ENCODE data around the gene KRTAP5-7. TPM values are rescaled to one million over a fixed set of nuclear protein-coding genes. Genes with fewer than 3 reads are reported as not detected.

The KRTAP5-7 gene
- total and polyA plus RNA-seq, 2 of the 13 experiments (the other 11 are each of a cell fraction or from before 2014, with no cell fraction given) = 0.54 TPM; not detected in 1

DNA sequence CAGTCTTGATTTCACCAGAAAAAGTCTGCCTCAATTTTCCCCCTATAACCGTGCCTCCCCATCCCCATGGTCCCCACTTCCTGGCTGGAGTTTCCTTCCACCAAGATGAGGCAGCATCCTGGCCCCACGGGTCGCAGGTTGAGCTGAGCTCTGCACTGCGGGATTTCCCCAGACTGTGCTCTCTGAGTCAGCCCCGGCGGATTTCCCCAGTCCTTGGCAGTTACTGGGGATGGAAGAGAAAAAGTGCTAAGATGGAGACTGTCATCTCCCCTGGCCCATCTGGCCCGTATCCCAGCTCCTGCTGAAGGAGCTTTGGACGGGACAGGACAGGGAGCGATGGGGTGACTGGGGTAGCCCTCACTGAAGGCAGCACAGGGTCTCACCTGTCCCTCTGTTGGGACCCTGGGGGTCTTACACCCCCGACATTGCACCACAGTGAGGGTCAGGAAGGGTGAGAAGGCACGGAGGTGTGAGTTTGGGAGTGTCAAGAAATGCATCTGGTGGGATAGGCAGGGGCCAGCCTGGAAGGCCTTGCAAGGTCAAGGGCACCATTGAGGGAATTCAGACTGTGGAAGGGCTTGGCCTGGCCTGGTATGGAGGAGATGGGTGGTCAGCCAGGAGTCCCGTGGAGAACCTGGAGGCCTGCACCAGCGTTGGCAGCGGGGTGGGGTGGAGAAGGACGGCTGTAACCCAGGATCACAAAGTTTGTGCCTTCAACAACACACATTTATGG is 37.6 kb upstream of the KRTAP5-7 start:
- in situ Hi-C loops (cut with HindIII; ENCODE audit: extremely low pct_ligation_motif_present, low pct_unique_long_range_greater_than_20kb) = no loop called here
- Histone ChIP-seq H3K27ac (ENCODE audit: extremely low read length, insufficient read depth, low read length) (no peak overlapping the region), H3K4me2 (ENCODE audit: low read depth, low read length) (no peak overlapping the region), H3K79me2 (ENCODE audit: insufficient read depth, low read length) (no peaks in the 10 kb centered on the region), H3K9ac (ENCODE audit: insufficient read depth, low read depth, low read length) (no peak overlapping the region), H3K27me3 (ENCODE audit: control insufficient read depth in 1 of 2, insufficient read depth in 2 of 2, low read length in 2 of 2) (no peaks in the 10 kb centered on the region), H4K20me1 (ENCODE audit: insufficient read depth, low read length) (no peaks in the 10 kb centered on the region), H3K4me3 (replicated peaks in 1 of 3; ENCODE audit: insufficient read depth in 1 of 3, low read depth in 2 of 3, low read length in 3 of 3) (no peak overlapping the region), H3K4me1 (ENCODE audit: insufficient read depth, low read length) (no peaks in the 10 kb centered on the region), H2AFZ (ENCODE audit: low read length) (no peak overlapping the region), H3K36me3 (replicated peaks in 1 of 2; ENCODE audit: control insufficient read depth in 1 of 2, insufficient read depth in 2 of 2, low read length in 2 of 2) (peaks cover 8 to 36% of the 10 kb centered on the region in 2 experiments), H3K9me3 (ENCODE audit: low read length) (no peaks in the 10 kb centered on the region)
- WGBS (ENCODE audit: low lambda C conversion rate) = 95% methylated on average over 14 of the region's 15 CpGs
- DNase-seq (ENCODE audit: low spot score) (no peak), FAIRE-seq (no peak), ATAC-seq (no peak)
- ChIA-PET POLR2A (no interaction called here), CTCF (ENCODE audit: low intra/inter-chr PET ratio, low total read pairs) (no interaction called here)
- no TSS peak for BruUV-seq (replicated peaks)
- TF ChIP-seq, protein P1, sequence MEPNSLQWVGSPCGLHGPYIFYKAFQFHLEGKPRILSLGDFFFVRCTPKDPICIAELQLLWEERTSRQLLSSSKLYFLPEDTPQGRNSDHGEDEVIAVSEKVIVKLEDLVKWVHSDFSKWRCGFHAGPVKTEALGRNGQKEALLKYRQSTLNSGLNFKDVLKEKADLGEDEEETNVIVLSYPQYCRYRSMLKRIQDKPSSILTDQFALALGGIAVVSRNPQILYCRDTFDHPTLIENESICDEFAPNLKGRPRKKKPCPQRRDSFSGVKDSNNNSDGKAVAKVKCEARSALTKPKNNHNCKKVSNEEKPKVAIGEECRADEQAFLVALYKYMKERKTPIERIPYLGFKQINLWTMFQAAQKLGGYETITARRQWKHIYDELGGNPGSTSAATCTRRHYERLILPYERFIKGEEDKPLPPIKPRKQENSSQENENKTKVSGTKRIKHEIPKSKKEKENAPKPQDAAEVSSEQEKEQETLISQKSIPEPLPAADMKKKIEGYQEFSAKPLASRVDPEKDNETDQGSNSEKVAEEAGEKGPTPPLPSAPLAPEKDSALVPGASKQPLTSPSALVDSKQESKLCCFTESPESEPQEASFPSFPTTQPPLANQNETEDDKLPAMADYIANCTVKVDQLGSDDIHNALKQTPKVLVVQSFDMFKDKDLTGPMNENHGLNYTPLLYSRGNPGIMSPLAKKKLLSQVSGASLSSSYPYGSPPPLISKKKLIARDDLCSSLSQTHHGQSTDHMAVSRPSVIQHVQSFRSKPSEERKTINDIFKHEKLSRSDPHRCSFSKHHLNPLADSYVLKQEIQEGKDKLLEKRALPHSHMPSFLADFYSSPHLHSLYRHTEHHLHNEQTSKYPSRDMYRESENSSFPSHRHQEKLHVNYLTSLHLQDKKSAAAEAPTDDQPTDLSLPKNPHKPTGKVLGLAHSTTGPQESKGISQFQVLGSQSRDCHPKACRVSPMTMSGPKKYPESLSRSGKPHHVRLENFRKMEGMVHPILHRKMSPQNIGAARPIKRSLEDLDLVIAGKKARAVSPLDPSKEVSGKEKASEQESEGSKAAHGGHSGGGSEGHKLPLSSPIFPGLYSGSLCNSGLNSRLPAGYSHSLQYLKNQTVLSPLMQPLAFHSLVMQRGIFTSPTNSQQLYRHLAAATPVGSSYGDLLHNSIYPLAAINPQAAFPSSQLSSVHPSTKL (CRISPR knock-in tag; IDR thresholded peaks at IDR 0.05) = no peak
- intact Hi-C loops (cut with micrococcal nuclease; ENCODE audit: unreplicated experiment) = no loop called here

DNA sequence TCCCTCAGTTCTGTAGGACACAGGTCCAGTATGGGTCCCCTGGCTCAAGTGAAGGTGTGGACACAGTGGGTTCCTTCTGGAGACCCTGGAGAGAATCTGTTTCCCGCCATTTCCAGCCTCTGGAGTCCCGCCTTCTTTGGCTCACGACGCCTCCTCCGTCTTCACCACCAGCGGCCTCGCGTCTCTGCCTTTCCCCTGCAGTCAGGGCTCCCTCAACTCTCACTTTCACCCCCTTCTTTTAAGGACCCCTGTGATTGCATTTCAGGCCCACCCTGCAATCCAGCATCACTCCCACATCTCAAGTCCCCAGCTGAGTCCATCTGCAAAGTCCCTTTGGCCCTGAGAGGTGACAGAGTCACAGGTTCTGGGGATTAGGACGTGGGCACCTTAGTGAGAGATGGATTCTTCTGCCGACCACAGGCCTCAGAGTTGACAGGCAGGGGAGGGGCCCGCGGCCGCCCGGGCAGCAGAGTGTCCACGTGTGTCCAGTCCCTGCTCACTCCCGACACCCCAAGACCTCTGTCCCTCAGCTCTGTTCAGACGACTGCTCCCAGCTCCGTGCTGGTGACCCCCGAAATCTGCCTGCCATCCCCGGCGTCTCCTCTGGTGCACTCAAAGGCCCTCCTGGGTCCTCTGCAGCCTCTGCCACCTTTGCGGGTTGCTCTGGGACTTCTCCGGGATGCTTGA is 36.9 kb upstream of the KRTAP5-7 start:
- Histone ChIP-seq H3K27me3 (ENCODE audit: control insufficient read depth in 1 of 2, insufficient read depth in 2 of 2, low read length in 2 of 2) (no peaks in the 10 kb centered on the region), H3K4me2 (ENCODE audit: low read depth, low read length) (no peak overlapping the region), H2AFZ (ENCODE audit: low read length) (no peak overlapping the region), H3K4me1 (ENCODE audit: insufficient read depth, low read length) (no peaks in the 10 kb centered on the region), H3K27ac (ENCODE audit: extremely low read length, insufficient read depth, low read length) (no peak overlapping the region), H3K4me3 (replicated peaks in 1 of 3; ENCODE audit: insufficient read depth in 1 of 3, low read depth in 2 of 3, low read length in 3 of 3) (no peak overlapping the region), H4K20me1 (ENCODE audit: insufficient read depth, low read length) (no peaks in the 10 kb centered on the region), H3K9ac (ENCODE audit: insufficient read depth, low read depth, low read length) (no peak overlapping the region), H3K36me3 (replicated peaks in 1 of 2; ENCODE audit: control insufficient read depth in 1 of 2, insufficient read depth in 2 of 2, low read length in 2 of 2) (peaks cover 8 to 39% of the 10 kb centered on the region in 2 experiments), H3K9me3 (ENCODE audit: low read length) (no peaks in the 10 kb centered on the region), H3K79me2 (ENCODE audit: insufficient read depth, low read length) (no peaks in the 10 kb centered on the region)
- in situ Hi-C loops (cut with HindIII; ENCODE audit: extremely low pct_ligation_motif_present, low pct_unique_long_range_greater_than_20kb) (no loop called here), intact Hi-C loops (cut with micrococcal nuclease; ENCODE audit: unreplicated experiment) (no loop called here)
- POLR2A ChIA-PET = no interaction called here
- no TSS peak for BruUV-seq (replicated peaks)
- DNase-seq (ENCODE audit: low spot score) (no peak), FAIRE-seq (no peak), ATAC-seq (no peak)
- WGBS (ENCODE audit: low lambda C conversion rate) = 97% methylated on average over 22 of the region's 23 CpGs
- CTCF ChIA-PET (ENCODE audit: low intra/inter-chr PET ratio, low total read pairs) = no interaction called here
- TF ChIP-seq ZNF781 (CRISPR knock-in tag; IDR thresholded peaks at IDR 0.05; ENCODE audit: borderline replicate concordance, not compliant biosample characterization) = no peak
- no peak for TF ChIP-seq ATRX (CRISPR knock-in tag; IDR thresholded peaks at IDR 0.05; ENCODE audit: borderline replicate concordance)
- TF ChIP-seq ZBTB8A (CRISPR knock-in tag; IDR thresholded peaks at IDR 0.05; ENCODE audit: borderline replicate concordance, low read depth) = no peak
- TF ChIP-seq BHLHE40 (IDR thresholded peaks at IDR 0.05; ENCODE audit: low read length) = no peak
- TF ChIP-seq MIER2 (CRISPR knock-in tag; IDR thresholded peaks at IDR 0.05) = no peak
- no peak for TF ChIP-seq NRL (CRISPR knock-in tag; IDR thresholded peaks at IDR 0.05; ENCODE audit: borderline replicate concordance)
- TF ChIP-seq ZNF34 (CRISPR knock-in tag; IDR thresholded peaks at IDR 0.05; ENCODE audit: borderline replicate concordance) = no peak
- TF ChIP-seq, protein P2, sequence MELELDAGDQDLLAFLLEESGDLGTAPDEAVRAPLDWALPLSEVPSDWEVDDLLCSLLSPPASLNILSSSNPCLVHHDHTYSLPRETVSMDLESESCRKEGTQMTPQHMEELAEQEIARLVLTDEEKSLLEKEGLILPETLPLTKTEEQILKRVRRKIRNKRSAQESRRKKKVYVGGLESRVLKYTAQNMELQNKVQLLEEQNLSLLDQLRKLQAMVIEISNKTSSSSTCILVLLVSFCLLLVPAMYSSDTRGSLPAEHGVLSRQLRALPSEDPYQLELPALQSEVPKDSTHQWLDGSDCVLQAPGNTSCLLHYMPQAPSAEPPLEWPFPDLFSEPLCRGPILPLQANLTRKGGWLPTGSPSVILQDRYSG (CRISPR knock-in tag; IDR thresholded peaks at IDR 0.05) = no peak
- no peak for TF ChIP-seq KAT7 (CRISPR knock-in tag; IDR thresholded peaks at IDR 0.05; ENCODE audit: borderline replicate concordance)
